A204.1 (cell line): ENCODE results near the gene OSBPL8.

Experiments
- FAIRE-seq: peaks from 2 replicates; lab custom pipeline; 2012; peaks lifted over from hg19 to GRCh38; lab: Jason Lieb, UNC

OSBPL8 gene

DNA sequence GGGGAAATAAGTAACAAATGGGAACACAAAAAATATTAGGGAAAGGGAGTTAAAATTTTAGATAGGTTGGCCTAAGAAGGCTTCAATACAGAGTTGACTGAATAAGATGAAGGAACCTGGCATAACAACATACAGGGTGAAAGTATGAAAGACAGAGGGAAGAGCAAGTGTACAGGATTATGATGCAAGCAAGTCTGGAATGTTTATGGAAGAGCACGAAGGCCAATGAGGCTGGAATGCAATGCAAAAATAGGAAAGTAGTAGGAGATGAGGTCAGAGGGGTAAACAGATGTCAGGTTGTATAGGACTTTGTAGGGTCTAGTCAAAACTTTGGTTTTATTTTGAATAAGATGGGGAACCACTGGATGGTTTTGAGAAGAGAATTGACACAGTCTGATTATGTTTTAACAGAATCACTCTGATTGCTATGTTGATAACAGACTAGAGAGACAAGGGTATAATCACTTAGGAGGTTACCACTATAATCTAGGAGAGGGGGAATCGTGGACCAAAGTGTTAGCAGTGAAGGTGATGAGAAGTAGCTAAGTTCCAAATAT, 96.8 kb downstream of the OSBPL8 start:
- no peak for FAIRE-seq

DNA sequence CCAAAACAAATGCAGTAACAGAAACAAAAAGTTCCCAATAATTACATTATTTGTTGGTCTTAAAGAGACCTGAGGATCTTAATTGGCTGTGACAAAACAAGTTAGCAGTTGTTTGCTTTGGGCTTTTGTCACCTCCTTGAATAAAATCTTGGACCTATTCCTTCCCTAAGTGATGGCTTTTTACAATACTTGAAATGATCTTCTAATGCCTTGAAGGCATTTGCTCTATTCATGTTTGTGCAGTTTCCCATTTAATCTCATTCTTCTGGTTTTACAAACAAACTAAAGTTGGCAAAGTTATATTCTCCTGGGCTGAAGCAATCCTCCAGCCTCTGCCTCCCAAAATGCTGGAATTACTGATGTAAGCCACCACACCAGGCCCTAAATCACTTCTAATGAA, 98.8 kb downstream of the OSBPL8 start:
- FAIRE-seq = no peak

GRCh38 chr12:76457818-76458217, 101.8 kb downstream of the OSBPL8 start:
- no peak for FAIRE-seq

GRCh38 chr12:76457010-76457409, 102.6 kb downstream of the OSBPL8 start:
- FAIRE-seq = no peak

DNA sequence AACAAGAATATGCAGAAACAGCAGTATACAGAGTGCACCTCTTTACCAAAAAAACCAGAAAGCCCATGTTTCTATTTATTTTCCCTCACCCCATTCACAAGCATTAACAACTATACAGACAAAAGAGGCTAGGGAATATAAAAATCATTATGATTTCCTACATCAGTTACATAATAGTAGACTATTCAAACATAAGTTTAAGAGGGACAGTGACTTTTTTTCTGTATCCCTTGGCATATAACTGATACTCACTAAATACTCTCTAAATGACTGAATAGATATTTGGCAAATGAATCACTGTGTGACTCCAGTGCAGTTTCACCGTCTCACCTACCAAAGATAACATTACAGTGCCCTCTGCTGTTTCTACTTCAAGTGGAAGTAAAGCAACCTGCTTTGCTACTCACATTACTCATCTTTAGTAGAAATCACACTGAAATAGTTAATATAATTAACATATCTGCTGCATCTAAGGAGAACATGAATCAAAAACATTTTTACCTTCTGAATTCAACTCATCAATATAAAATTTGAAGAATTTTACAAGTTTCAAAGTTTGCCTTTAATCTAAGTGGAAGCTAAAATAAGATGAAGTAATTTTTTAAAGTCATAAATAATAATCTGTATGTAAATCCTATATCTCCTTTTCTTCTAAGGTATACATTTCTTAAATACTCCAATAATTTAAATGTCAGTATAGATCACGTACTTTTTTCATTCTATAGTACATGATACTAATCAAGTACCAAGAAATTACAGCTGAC, 103.8 kb downstream of the OSBPL8 start:
- peak; percentile 99 for FAIRE-seq

DNA sequence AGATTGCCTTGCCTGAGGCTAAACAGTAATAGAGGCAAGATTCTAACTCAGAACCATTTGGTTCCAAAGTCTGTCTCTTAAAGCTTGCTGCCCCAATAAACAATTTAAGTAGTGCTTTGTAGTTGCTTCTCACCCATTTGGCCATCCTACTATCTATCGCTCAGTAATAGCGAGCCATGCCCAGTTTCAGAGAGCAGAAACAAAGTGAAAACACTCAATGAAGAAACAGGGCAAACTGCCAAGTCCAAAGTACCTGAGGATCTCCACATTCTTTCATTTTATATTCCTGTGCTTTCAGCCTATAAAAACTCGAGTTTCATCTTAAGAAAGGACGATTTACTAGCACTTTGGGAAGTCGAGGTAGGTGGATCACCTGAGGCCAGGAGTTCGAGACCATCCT, 108.0 kb downstream of the OSBPL8 start:
- FAIRE-seq = no peak

DNA sequence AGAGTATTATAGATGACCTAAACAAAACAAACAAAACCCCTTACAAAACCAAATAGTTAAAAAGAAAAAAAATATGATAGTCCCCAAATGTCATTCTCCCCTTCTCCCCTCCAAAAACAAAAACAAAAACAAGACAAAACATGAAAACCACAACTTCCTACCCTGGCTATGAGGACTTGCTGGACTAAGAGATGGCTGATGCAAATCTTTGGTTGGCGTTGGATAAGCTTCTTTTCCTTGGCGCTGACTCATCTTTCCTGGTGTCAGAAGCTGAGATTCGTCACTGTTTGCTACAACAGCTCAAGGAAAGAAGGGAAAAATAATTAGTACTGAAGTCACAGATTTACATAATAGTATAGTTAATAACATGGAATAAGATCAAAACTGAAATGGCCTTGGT, 108.9 kb downstream of the OSBPL8 start:
- no peak for FAIRE-seq

- FAIRE-seq = no peak
These were observed 109.6 kb downstream of the OSBPL8 start for GRCh38 chr12:76449993-76450392.

DNA sequence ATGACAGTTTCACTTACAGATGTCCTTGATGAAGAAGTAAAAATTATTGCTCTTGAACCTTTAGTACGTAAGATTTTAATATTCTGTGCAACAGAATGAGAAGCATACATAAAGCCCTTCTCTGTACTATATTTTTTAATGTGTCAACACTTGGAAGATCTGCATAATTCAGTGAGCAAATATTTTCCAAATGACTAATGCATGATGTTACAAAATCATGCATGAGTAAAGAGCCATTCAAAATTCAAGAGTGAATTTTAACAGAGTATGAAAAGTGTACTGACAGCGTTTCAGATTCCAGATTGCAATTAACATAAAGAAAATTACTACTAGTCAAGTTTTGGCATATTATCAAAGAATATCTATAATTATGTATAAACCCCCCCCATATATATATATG, 110.0 kb downstream of the OSBPL8 start:
- no peak for FAIRE-seq

- FAIRE-seq = peak; percentile 14
These were observed 110.6 kb downstream of the OSBPL8 start for GRCh38 chr12:76449016-76449415.

- FAIRE-seq = no peak
These were observed 113.5 kb downstream of the OSBPL8 start for GRCh38 chr12:76446090-76446489.

- FAIRE-seq = no peak
These were observed 114.1 kb downstream of the OSBPL8 start for GRCh38 chr12:76445462-76445861.

DNA sequence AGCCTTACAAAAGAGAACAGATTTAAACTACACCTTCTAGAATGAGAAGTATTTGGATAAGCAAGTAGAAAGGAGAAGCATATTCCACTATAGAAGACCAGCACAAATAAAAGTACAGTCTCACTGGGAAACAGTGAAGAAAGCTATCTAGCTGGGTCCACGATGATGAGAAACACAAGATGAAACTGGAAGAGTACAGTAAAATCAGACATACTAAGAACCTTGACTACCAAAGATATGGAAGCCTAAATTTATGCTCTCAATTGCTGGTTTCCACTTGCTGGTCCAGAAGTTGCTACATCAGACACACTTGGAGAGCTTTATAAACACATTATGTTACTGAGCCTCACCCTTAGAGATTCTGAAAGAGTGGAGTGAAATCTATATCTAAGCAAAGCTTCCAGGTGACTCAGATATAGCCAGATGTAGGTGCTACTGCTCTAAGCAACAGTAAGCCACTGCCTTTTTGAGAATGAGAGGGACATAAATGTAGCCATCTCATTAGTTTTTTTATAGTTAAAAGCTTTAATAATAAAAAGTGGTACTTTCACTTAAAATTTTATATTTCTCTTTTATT, 115.1 kb downstream of the OSBPL8 start:
- no peak for FAIRE-seq

DNA sequence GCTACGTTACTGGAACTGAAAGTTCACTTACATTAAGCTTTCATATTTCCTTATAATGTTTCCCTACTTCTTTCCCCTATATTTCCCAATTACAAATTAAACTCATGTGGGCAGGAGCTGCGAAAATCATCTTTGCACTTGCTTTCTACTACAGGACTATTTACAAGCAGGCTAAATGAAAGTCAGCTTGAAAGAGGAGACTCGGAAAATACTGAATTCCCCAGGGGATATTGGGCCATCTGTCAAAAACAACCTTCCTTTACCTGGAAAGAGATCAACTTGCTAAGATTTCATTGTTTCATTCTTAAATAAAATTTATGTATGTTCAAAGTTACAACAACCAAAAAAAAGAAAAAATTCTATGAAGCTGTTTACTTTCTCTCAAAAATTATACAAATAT, 118.6 kb downstream of the OSBPL8 start:
- peak; percentile 23 for FAIRE-seq

- peak; percentile 86 for FAIRE-seq
These were observed 126.8 kb downstream of the OSBPL8 start for GRCh38 chr12:76432733-76433132.

GRCh38 chr12:76428117-76428516, 131.5 kb downstream of the OSBPL8 start:
- FAIRE-seq = no peak

DNA sequence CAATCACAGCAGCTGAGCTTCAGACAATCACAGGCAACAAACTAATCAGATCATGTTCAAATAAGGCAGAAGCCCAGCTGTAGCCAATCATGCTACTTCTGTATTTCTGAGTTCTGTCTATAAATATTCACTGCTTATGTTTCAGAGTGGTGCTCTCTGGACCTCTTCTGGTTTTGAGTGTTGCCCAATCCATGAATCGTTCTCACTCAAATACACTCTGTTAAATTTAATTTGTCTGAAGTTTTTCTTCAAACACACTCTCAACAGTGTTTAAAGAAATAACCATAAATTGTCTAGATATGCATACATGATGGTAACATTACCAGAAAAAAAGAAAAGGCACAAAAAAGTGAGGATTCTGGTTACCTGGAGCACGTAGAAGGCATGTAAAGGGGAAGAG, 133.4 kb downstream of the OSBPL8 start:
- no peak for FAIRE-seq

DNA sequence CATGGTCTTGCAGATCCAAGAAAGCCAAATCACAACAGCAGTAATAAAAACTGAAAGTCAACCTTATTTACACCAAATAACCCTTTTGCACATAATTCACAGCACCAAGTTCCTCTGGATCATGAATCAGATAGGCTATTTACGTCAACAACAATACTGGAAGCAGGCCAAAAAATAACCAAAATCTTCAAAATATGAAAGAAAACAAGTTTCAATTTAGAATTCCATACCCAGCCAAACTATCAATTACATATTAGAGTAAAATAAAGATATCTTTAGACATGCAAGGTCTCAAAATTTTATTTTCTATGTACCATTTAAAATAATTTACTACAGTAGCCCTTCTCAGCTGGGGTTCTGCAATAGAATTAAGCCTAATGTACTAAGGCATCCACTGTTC, 134.6 kb downstream of the OSBPL8 start:
- FAIRE-seq = no peak

DNA sequence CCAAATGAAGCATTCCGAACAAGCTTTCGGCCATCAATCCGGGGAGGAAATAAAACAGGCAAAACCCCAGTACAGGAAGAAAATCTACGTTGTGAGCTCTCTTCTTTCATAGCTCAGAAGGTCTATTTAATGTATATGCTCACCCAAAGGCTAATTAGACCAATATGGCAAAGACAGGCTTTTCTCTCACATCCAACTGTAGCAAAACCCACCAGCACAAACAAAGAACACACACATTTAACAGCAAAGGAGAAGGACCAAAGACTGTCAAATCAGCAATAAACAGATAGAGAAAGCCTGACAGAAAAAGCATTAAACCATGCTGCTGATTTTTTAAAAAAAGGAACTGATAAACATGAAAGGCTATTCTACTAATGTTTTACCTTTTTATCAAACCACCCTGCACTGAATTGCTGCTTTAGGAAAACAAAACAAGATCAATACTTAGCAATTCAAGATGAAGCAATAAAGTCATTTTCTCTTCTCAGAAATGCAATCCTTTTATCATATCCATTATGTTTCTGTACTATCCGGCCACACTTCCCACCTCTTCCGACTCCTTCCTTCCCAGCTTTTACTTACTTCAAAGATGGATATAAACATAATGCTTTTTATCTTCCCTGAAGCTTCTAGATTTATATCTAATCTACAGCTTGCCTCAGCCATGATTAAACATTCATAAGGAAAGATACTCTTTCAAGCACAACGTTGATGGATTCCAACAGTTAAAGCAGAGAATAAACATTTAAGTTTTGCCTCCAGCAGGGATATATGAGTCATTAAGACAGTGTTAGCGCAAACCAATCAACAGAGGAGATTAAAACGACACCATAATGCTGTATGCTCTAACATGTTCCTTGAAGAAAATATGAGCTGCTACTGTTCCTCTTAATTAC, 136.8 kb downstream of the OSBPL8 start:
- FAIRE-seq = peak; percentile 94

GRCh38 chr12:76422154-76422542, 137.4 kb downstream of the OSBPL8 start:
- no peak for FAIRE-seq

DNA sequence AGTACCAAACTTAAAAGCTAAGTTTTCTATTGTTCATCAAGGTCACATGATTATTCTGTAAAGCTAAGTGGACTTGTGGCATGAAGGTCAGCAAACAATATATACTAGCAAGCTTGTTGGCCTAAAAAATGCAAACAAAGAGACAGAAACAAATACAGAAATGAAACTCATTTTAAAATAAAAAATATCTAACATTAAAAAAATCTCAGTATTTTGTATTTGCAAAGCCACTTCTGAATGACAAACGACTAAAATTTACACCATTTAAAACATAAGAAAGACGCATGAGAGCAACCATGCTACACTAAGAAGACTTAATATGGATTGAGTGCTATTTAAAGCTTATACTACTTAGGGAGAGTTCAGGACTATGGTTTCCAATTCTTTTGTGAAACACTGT, 138.5 kb downstream of the OSBPL8 start:
- no peak for FAIRE-seq

DNA sequence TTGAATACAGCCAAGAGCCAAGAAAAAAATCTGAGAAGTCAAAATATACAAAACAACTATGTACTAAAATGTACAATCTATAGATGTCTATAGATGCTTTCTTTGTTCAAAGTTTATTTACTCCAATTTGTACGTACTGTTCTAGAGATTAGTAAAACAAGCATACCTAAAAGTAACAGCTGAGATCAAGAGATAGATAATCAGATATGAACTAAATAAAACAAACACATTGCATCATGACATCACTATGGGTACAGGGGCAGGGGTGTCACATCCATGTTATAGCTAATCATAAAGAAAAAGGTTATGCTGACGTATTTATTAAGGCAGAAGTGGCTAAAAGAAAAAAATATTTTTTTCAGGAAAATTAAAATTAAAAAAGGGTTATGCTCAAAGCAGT, 139.3 kb downstream of the OSBPL8 start:
- FAIRE-seq = peak; percentile 85

- FAIRE-seq = no peak
These were observed 142.5 kb downstream of the OSBPL8 start for GRCh38 chr12:76417116-76417515.
